Spleen (tissue), 7 donors: ENCODE data around the gene LEF1.

ENCODE experiments used
- CTCF ChIP-seq, 11 experiments: fragments of 200-600 bp in 7 of 11; fragments of 450-650 bp in 4 of 11; sonication (generic) in 4 of 11; IDR thresholded peaks in 8 of 11; conservative IDR thresholded peaks in 3 of 11; 1 replicate in 7 of 11; 2 replicates in 4 of 11; pipeline versions ENCODE4 v1.4.0 to v1.8.0; 2016 to 2021; ENCODE audit warnings: antibody characterized with exemption in 11 of 11, inconsistent platforms in 4 of 11, mild to moderate bottlenecking in 1 of 11
- POLR2A ChIP-seq, 3 donors: fragments of 450-650 bp; IDR thresholded peaks; one replicate each; pipeline ENCODE4 v1.5.1; 2017; ENCODE audit warnings: antibody characterized with exemption in 3 of 3, mild to moderate bottlenecking in 1 of 3
- POLR2AphosphoS5 ChIP-seq, 3 donors: sonication (generic); formaldehyde crosslinking; IDR thresholded peaks; one replicate each; pipeline ENCODE4 v1.5.1; 2017; ENCODE audit warnings: antibody characterized with exemption in 3 of 3
- donor health status: DM: no; HTN: no; CAD: no; lungs with moderate emphysema.
- donor health status: DM: no; HTN: no; CAD: no.
- donor health status: DM: no; HTN: no; CAD: no.

- no peak for TF ChIP-seq POLR2A (IDR thresholded peaks at IDR 0.05)
- TF ChIP-seq CTCF (IDR thresholded peaks at IDR 0.05 in 8 of 11, conservative IDR thresholded peaks at IDR 0.05 in 3 of 11): no peak
- no peak for TF ChIP-seq POLR2AphosphoS5 (IDR thresholded peaks at IDR 0.05)
Measured at GRCh38 chr4:108205859-108206258, 37.1 kb upstream of the LEF1 start.
